GM12878 (cell line): ENCODE results near the gene GABRR3. TPM values are rescaled to one million over a fixed set of nuclear protein-coding genes. Genes with fewer than 3 reads are reported as not detected.

Experiments
- ATAC-seq: fragments of 200-7000 bp; cut with Tn5 transposase; 3 replicates; pipeline ENCODE4 v1.9.1; 2020; ENCODE audit warnings: mild to moderate bottlenecking, moderate library complexity
- BruUV-seq: library from RNA; stranded (reverse); fragments of 400-500 nt; replicated peaks from 2 replicates; lab custom pipeline; 2021; lab: Mats Ljungman, UMichigan
- CTCF ChIA-PET: fragments of 300-600 bp; sonication (Branson Sonifier 250); formaldehyde crosslinking; extraction: SDS; loops from one replicate; lab custom pipeline; 2021; ENCODE audit warnings: inconsistent platforms; lab: Yijun Ruan, JAX
- POLR2A ChIA-PET: fragments of 350-600 bp; formaldehyde crosslinking; extraction: SDS; loops from one replicate; lab custom pipeline; 2021; ENCODE audit warnings: inconsistent platforms; lab: Charles Lee
- RAD21 ChIA-PET: fragments of 300-600 bp; sonication (Branson Sonifier 250); formaldehyde crosslinking; loops from one replicate; lab custom pipeline; 2023; ENCODE audit warnings: antibody characterized with exemption; ENCODE audit not compliant: unreplicated experiment; lab: Charles Lee
- SMC1A ChIA-PET: fragments of 300-600 bp; sonication (Branson Sonifier 250); formaldehyde crosslinking; loops from one replicate; lab custom pipeline; 2023; ENCODE audit not compliant: unreplicated experiment, uncharacterized antibody; lab: Charles Lee
- DNase-seq: peaks from one replicate; pipeline ENCODE4 v3.0.0-alpha.2; 2011; ENCODE audit warnings: low read depth, low spot score
- FAIRE-seq: peaks from 3 replicates; lab custom pipeline; 2011; peaks lifted over from hg19 to GRCh38; lab: Jason Lieb, UNC
- H2AFZ ChIP-seq: 2 replicates; pipeline ENCODE4 v1.6.0; 2011; ENCODE audit warnings: low read depth, low read length, control low read depth; ENCODE audit not compliant: control insufficient read depth
- H3K27ac ChIP-seq: 2 replicates; pipeline ENCODE4 v1.5.1; 2011; ENCODE audit warnings: control low read depth; ENCODE audit not compliant: control insufficient read depth, insufficient read depth
- H3K27me3 ChIP-seq, 2 experiments: replicated peaks in 1 of 2; 2 replicates each; pipeline versions ENCODE4 v1.6.0 to v1.6.1; 2011; ENCODE audit warnings: low read length in 1 of 2; ENCODE audit not compliant: control insufficient read depth in 2 of 2, insufficient read depth in 2 of 2
- H3K36me3 ChIP-seq, 2 experiments: 2 replicates each; pipeline ENCODE4 v1.5.1; 2011; ENCODE audit warnings: low read length in 1 of 2; ENCODE audit not compliant: control insufficient read depth in 2 of 2, insufficient read depth in 2 of 2
- H3K4me1 ChIP-seq: 2 replicates; pipeline ENCODE4 v1.6.1; 2011; ENCODE audit warnings: mild to moderate bottlenecking, low read length, moderate library complexity, mixed read lengths; ENCODE audit not compliant: control insufficient read depth, insufficient read depth
- H3K4me2 ChIP-seq: 2 replicates; pipeline ENCODE4 v1.6.0; 2011; ENCODE audit warnings: control low read depth; ENCODE audit not compliant: control insufficient read depth, insufficient read depth
- H3K4me3 ChIP-seq: fragments of 200-600 bp; sonication (generic); 2 replicates; pipeline ENCODE4 v1.5.1; 2016
- H3K79me2 ChIP-seq: 2 replicates; pipeline ENCODE4 v1.6.0; 2011; ENCODE audit warnings: low read length; ENCODE audit not compliant: control insufficient read depth, insufficient read depth
- H3K9ac ChIP-seq: 2 replicates; pipeline ENCODE4 v1.8.0; 2011; ENCODE audit warnings: low read length, control low read depth, mixed read lengths; ENCODE audit not compliant: control insufficient read depth, insufficient read depth
- H3K9me3 ChIP-seq: replicated peaks from 3 replicates; pipeline ENCODE4 v1.5.1; 2011; ENCODE audit warnings: mild to moderate bottlenecking, low read length; ENCODE audit not compliant: control insufficient read depth, insufficient read depth
- H4K20me1 ChIP-seq: 2 replicates; pipeline ENCODE4 v1.6.0; 2011; ENCODE audit not compliant: control insufficient read depth, insufficient read depth
- CHD1 ChIP-seq: IDR thresholded peaks from 2 replicates; pipeline ENCODE4 v1.6.1; 2012; ENCODE audit warnings: low read depth, low read length, improper control_type of control experiment
- IKZF1 ChIP-seq: fragments of 450-650 bp; conservative IDR thresholded peaks from 2 replicates; pipeline ENCODE4 v1.6.1; 2017; ENCODE audit warnings: antibody characterized with exemption, mild to moderate bottlenecking
- JUND ChIP-seq: IDR thresholded peaks from 2 replicates; pipeline ENCODE4 v1.6.1; 2012; ENCODE audit warnings: low read depth, mild to moderate bottlenecking, low read length, improper control_type of control experiment, moderate library complexity
- LARP7 ChIP-seq: fragments of 450-650 bp; IDR thresholded peaks from 2 replicates; pipeline ENCODE4 v1.6.1; 2017; ENCODE audit warnings: mild to moderate bottlenecking
- NR2C2 ChIP-seq: IDR thresholded peaks from 2 replicates; pipeline ENCODE4 v1.6.1; 2011; ENCODE audit warnings: borderline replicate concordance, low read depth; ENCODE audit not compliant: control insufficient read depth, insufficient read length
- POLR2AphosphoS5 ChIP-seq: IDR thresholded peaks from 2 replicates; pipeline ENCODE4 v1.6.1; 2011; ENCODE audit warnings: mild to moderate bottlenecking, low read length, inconsistent platforms
- RCOR1 ChIP-seq: conservative IDR thresholded peaks from 2 replicates; pipeline ENCODE4 v1.6.1; 2012; ENCODE audit warnings: low read depth, low read length, improper control_type of control experiment
- RELA ChIP-seq: fragments of 450-650 bp; IDR thresholded peaks from 2 replicates; pipeline ENCODE4 v1.8.0; 2014; ENCODE audit warnings: borderline replicate concordance; ENCODE audit not compliant: partially characterized antibody
- YBX1 ChIP-seq: fragments of 450-650 bp; IDR thresholded peaks from 2 replicates; pipeline ENCODE4 v1.6.1; 2016; ENCODE audit warnings: antibody characterized with exemption
- ZBTB11 ChIP-seq: fragments of 450-650 bp; formaldehyde crosslinking; IDR thresholded peaks from 2 replicates; pipeline ENCODE4 v1.5.0; 2022; ENCODE audit warnings: mild to moderate bottlenecking, missing genetic modification characterization
- WGBS: methylation state at CpG from one replicate; pipeline ENCODE4 v1.1.6; 2016; ENCODE audit warnings: low lambda C conversion rate; ENCODE audit not compliant: insufficient replicate concordance, insufficient coverage; ENCODE audit errors: missing lambda C conversion rate; 5-methylcytosine and 5-hydroxymethylcytosine counted together
- in situ Hi-C: fragments of 300-500 bp; cut with MboI; formaldehyde crosslinking; loops from 9 replicates; pipeline ENCODE4 v1.14.3; 2018; ENCODE audit warnings: mixed read lengths
- intact Hi-C: fragments of 100-400 bp; cut with micrococcal nuclease; formaldehyde crosslinking; loops from one replicate; pipeline ENCODE4 v1.14.2; 2022; ENCODE audit not compliant: unreplicated experiment
- polyA plus RNA-seq, 11 experiments: library from polyadenylated mRNA; depleted of rRNA in 4 of 11; unstranded in 6 of 11; stranded (reverse) in 5 of 11; fragments of >200 nt; fragmentation: Nextera tagmentation in 4 of 11; fragmentation: Illumina TruSeq in 1 of 11; extraction: Ambion mirVana in 4 of 11; extraction: Trizol in 1 of 11; gene quantifications; 1 replicate in 1 of 11; 2 replicates in 10 of 11; pipeline versions ENCODE4 v1.2.1 to v1.2.3, GENCODE V29; 2011 to 2016; ENCODE audit warnings: inconsistent platforms in 2 of 11, missing spikeins in 2 of 11, low read depth in 1 of 11
- total RNA-seq, 4 experiments: library from RNA; depleted of rRNA in 3 of 4; stranded (reverse); fragments of >200 nt in 3 of 4; fragmentation: Illumina TruSeq in 1 of 4; extraction: Trizol in 1 of 4; gene quantifications; 2 replicates each; pipeline versions ENCODE4 v1.2.1 to v1.2.3, GENCODE V29; 2013 to 2021
- TF ChIP-seq, protein P1 (sequence below), 3 experiments: IDR thresholded peaks in 2 of 3; conservative IDR thresholded peaks in 1 of 3; 2 replicates each; pipeline ENCODE4 v1.5.1; 2011; ENCODE audit warnings: low read depth in 3 of 3, low read length in 3 of 3, mild to moderate bottlenecking in 3 of 3, control low read depth in 2 of 3, moderate library complexity in 2 of 3, inconsistent platforms in 1 of 3, mixed read lengths in 1 of 3; ENCODE audit not compliant: control insufficient read depth in 2 of 3, insufficient read depth in 1 of 3; ENCODE audit errors: extremely low read depth in 1 of 3
- TF ChIP-seq, protein P2 (sequence below): IDR thresholded peaks from 2 replicates; pipeline ENCODE4 v1.6.1; 2011; ENCODE audit warnings: low read depth, mild to moderate bottlenecking, low read length, moderate library complexity, borderline replicate concordance; ENCODE audit errors: extremely low read depth
- TF ChIP-seq, protein P3 (sequence below): fragments of 150-350 bp; IDR thresholded peaks from 2 replicates; pipeline ENCODE4 v1.6.1; 2016; ENCODE audit warnings: low read depth, low read length

The GABRR3 gene
- total and polyA plus RNA-seq, 10 of the 15 experiments (the other 5 are each of a cell fraction or from before 2014, with no cell fraction given) = not detected

DNA sequence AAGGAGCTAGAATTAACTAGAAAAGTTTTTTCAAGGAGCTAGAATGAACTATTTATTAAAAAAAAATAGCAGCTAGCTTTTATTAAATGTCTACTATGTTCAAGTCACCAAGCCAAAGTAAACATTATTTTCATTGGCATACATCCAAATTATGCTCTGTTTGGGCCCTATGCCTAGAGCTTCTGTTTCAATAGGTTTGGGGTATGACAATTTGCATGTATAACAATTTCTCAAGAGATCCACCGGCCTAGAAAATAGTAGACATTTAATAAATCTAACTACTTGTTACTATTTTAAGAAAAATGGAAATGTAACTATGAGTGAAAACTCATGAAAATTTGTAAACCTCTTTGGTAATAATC is 8.0 kb downstream of the GABRR3 start:
- Histone ChIP-seq H3K79me2 (no peaks in the 10 kb centered on the region), H3K4me2 (no peak overlapping the region), H3K27ac (no peak overlapping the region), H2AFZ (no peak overlapping the region), H3K4me1 (peaks cover 2% of the 10 kb centered on the region; the same call in 1 of the 2 replicates), H3K27me3 (no peaks in the 10 kb centered on the region), H3K9ac (no peak overlapping the region), H3K4me3 (no peak overlapping the region), H3K9me3 (no peaks in the 10 kb centered on the region), H3K36me3 (no peaks in the 10 kb centered on the region), H4K20me1 (no peaks in the 10 kb centered on the region)
- in situ Hi-C loops = no loop called here
- no peak for FAIRE-seq
- intact Hi-C loops = no loop called here
- CTCF ChIA-PET = interaction anchor here (0.9 to 3.8 kb wide), 7 partner anchors 10 to 303 kb away, joined by 3 to 23 read pairs (median 3); no protein-coding TSS in a partner anchor
- BruUV-seq = no TSS peak
- ATAC-seq = 0 out of 3 replicates have a peak, but pooled peaks have one; percentile 14
- DNase-seq = no peak
- RAD21 ChIA-PET = interaction anchor here (0.9 to 1.1 kb wide), 2 partner anchors 55 to 235 kb away, joined by 3 read pairs; partner anchors contain the start of gene RIOX2
- SMC1A ChIA-PET = interaction anchor here (0.6 to 1.5 kb wide), 5 partner anchors 11 to 231 kb away, joined by 3 to 6 read pairs (median 4); no protein-coding TSS in a partner anchor
- POLR2A ChIA-PET = no interaction called here
- 35% methylated on average over 1 of the region's 1 CpG for WGBS
- TF ChIP-seq POLR2AphosphoS5 (no peak), ZBTB11 (CRISPR knock-in tag) (no peak), JUND (no peak), RELA (no peak), IKZF1 (no peak), LARP7 (no peak), CHD1 (no peak), RCOR1 (no peak), YBX1 (no peak), NR2C2 (no peak)
- TF ChIP-seq, protein P1, sequence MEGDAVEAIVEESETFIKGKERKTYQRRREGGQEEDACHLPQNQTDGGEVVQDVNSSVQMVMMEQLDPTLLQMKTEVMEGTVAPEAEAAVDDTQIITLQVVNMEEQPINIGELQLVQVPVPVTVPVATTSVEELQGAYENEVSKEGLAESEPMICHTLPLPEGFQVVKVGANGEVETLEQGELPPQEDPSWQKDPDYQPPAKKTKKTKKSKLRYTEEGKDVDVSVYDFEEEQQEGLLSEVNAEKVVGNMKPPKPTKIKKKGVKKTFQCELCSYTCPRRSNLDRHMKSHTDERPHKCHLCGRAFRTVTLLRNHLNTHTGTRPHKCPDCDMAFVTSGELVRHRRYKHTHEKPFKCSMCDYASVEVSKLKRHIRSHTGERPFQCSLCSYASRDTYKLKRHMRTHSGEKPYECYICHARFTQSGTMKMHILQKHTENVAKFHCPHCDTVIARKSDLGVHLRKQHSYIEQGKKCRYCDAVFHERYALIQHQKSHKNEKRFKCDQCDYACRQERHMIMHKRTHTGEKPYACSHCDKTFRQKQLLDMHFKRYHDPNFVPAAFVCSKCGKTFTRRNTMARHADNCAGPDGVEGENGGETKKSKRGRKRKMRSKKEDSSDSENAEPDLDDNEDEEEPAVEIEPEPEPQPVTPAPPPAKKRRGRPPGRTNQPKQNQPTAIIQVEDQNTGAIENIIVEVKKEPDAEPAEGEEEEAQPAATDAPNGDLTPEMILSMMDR (IDR thresholded peaks at IDR 0.05 in 2 of 3, conservative IDR thresholded peaks at IDR 0.05 in 1 of 3; ENCODE audit: control insufficient read depth in 2 of 3, extremely low read depth in 1 of 3, insufficient read depth in 1 of 3, low read depth in 3 of 3, low read length in 3 of 3) = no peak
- TF ChIP-seq, protein P2, sequence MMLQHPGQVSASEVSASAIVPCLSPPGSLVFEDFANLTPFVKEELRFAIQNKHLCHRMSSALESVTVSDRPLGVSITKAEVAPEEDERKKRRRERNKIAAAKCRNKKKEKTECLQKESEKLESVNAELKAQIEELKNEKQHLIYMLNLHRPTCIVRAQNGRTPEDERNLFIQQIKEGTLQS = no peak
- TF ChIP-seq, protein P3, sequence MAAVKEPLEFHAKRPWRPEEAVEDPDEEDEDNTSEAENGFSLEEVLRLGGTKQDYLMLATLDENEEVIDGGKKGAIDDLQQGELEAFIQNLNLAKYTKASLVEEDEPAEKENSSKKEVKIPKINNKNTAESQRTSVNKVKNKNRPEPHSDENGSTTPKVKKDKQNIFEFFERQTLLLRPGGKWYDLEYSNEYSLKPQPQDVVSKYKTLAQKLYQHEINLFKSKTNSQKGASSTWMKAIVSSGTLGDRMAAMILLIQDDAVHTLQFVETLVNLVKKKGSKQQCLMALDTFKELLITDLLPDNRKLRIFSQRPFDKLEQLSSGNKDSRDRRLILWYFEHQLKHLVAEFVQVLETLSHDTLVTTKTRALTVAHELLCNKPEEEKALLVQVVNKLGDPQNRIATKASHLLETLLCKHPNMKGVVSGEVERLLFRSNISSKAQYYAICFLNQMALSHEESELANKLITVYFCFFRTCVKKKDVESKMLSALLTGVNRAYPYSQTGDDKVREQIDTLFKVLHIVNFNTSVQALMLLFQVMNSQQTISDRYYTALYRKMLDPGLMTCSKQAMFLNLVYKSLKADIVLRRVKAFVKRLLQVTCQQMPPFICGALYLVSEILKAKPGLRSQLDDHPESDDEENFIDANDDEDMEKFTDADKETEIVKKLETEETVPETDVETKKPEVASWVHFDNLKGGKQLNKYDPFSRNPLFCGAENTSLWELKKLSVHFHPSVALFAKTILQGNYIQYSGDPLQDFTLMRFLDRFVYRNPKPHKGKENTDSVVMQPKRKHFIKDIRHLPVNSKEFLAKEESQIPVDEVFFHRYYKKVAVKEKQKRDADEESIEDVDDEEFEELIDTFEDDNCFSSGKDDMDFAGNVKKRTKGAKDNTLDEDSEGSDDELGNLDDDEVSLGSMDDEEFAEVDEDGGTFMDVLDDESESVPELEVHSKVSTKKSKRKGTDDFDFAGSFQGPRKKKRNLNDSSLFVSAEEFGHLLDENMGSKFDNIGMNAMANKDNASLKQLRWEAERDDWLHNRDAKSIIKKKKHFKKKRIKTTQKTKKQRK = no peak
